GM12878 (cell line): Measurements from ENCODE around the gene IDH3G. TPM values are rescaled to one million over a fixed set of nuclear protein-coding genes. Genes with fewer than 3 reads are reported as not detected.

Source experiments
- ATAC-seq: fragments of 200-7000 bp; cut with Tn5 transposase; 3 replicates; pipeline ENCODE4 v1.9.1; 2020; ENCODE audit warnings: mild to moderate bottlenecking, moderate library complexity
- BruUV-seq: library from RNA; stranded (reverse); fragments of 400-500 nt; replicated peaks from 2 replicates; lab custom pipeline; 2021; lab: Mats Ljungman, UMichigan
- CTCF ChIA-PET: fragments of 300-600 bp; sonication (Branson Sonifier 250); formaldehyde crosslinking; extraction: SDS; loops from one replicate; lab custom pipeline; 2021; ENCODE audit warnings: inconsistent platforms; lab: Yijun Ruan, JAX
- POLR2A ChIA-PET: fragments of 350-600 bp; formaldehyde crosslinking; extraction: SDS; loops from one replicate; lab custom pipeline; 2021; ENCODE audit warnings: inconsistent platforms; lab: Charles Lee
- RAD21 ChIA-PET: fragments of 300-600 bp; sonication (Branson Sonifier 250); formaldehyde crosslinking; loops from one replicate; lab custom pipeline; 2023; ENCODE audit warnings: antibody characterized with exemption; ENCODE audit not compliant: unreplicated experiment; lab: Charles Lee
- SMC1A ChIA-PET: fragments of 300-600 bp; sonication (Branson Sonifier 250); formaldehyde crosslinking; loops from one replicate; lab custom pipeline; 2023; ENCODE audit not compliant: unreplicated experiment, uncharacterized antibody; lab: Charles Lee
- DNase-seq: peaks from one replicate; pipeline ENCODE4 v3.0.0-alpha.2; 2011; ENCODE audit warnings: low read depth, low spot score
- FAIRE-seq: peaks from 3 replicates; lab custom pipeline; 2011; peaks lifted over from hg19 to GRCh38; lab: Jason Lieb, UNC
- H2AFZ ChIP-seq: 2 replicates; pipeline ENCODE4 v1.6.0; 2011; ENCODE audit warnings: low read depth, low read length, control low read depth; ENCODE audit not compliant: control insufficient read depth
- H3K27ac ChIP-seq: 2 replicates; pipeline ENCODE4 v1.5.1; 2011; ENCODE audit warnings: control low read depth; ENCODE audit not compliant: control insufficient read depth, insufficient read depth
- H3K27me3 ChIP-seq, 2 experiments: replicated peaks in 1 of 2; 2 replicates each; pipeline versions ENCODE4 v1.6.0 to v1.6.1; 2011; ENCODE audit warnings: low read length in 1 of 2; ENCODE audit not compliant: control insufficient read depth in 2 of 2, insufficient read depth in 2 of 2
- H3K36me3 ChIP-seq, 2 experiments: 2 replicates each; pipeline ENCODE4 v1.5.1; 2011; ENCODE audit warnings: low read length in 1 of 2; ENCODE audit not compliant: control insufficient read depth in 2 of 2, insufficient read depth in 2 of 2
- H3K4me1 ChIP-seq: 2 replicates; pipeline ENCODE4 v1.6.1; 2011; ENCODE audit warnings: mild to moderate bottlenecking, low read length, moderate library complexity, mixed read lengths; ENCODE audit not compliant: control insufficient read depth, insufficient read depth
- H3K4me2 ChIP-seq: 2 replicates; pipeline ENCODE4 v1.6.0; 2011; ENCODE audit warnings: control low read depth; ENCODE audit not compliant: control insufficient read depth, insufficient read depth
- H3K4me3 ChIP-seq: fragments of 200-600 bp; sonication (generic); 2 replicates; pipeline ENCODE4 v1.5.1; 2016
- H3K79me2 ChIP-seq: 2 replicates; pipeline ENCODE4 v1.6.0; 2011; ENCODE audit warnings: low read length; ENCODE audit not compliant: control insufficient read depth, insufficient read depth
- H3K9ac ChIP-seq: 2 replicates; pipeline ENCODE4 v1.8.0; 2011; ENCODE audit warnings: low read length, control low read depth, mixed read lengths; ENCODE audit not compliant: control insufficient read depth, insufficient read depth
- H3K9me3 ChIP-seq: replicated peaks from 3 replicates; pipeline ENCODE4 v1.5.1; 2011; ENCODE audit warnings: mild to moderate bottlenecking, low read length; ENCODE audit not compliant: control insufficient read depth, insufficient read depth
- H4K20me1 ChIP-seq: 2 replicates; pipeline ENCODE4 v1.6.0; 2011; ENCODE audit not compliant: control insufficient read depth, insufficient read depth
- MTA3 ChIP-seq: IDR thresholded peaks from 2 replicates; pipeline ENCODE4 v1.6.1; 2012; ENCODE audit warnings: low read length, inconsistent platforms, borderline replicate concordance
- POLR2AphosphoS2 ChIP-seq: IDR thresholded peaks from 2 replicates; pipeline ENCODE4 v1.6.1; 2011; ENCODE audit warnings: low read depth, mild to moderate bottlenecking, low read length, improper control_type of control experiment, moderate library complexity
- RAD51 ChIP-seq: fragments of 450-650 bp; IDR thresholded peaks from 2 replicates; pipeline ENCODE4 v1.6.1; 2016; ENCODE audit warnings: moderate library complexity, mild to moderate bottlenecking, inconsistent platforms
- RBBP5 ChIP-seq: fragments of 200-600 bp; sonication (generic); conservative IDR thresholded peaks from 2 replicates; pipeline ENCODE4 v1.6.1; 2016
- RFX5 ChIP-seq: IDR thresholded peaks from 2 replicates; pipeline ENCODE4 v1.6.1; 2011; ENCODE audit warnings: low read depth, low read length, improper control_type of control experiment
- SRF ChIP-seq, 2 experiments: IDR thresholded peaks; 2 replicates each; pipeline ENCODE4 v1.6.1; 2011; ENCODE audit warnings: low read depth in 2 of 2, low read length in 2 of 2, mild to moderate bottlenecking in 1 of 2, moderate library complexity in 1 of 2
- STAT1 ChIP-seq: fragments of 450-650 bp; conservative IDR thresholded peaks from 2 replicates; pipeline ENCODE4 v1.6.1; 2014; ENCODE audit warnings: antibody characterized with exemption, mild to moderate bottlenecking
- WRNIP1 ChIP-seq: IDR thresholded peaks from 2 replicates; pipeline ENCODE4 v1.6.1; 2011; ENCODE audit warnings: low read depth, low read length, improper control_type of control experiment, borderline replicate concordance
- ZBTB11 ChIP-seq: fragments of 450-650 bp; formaldehyde crosslinking; IDR thresholded peaks from 2 replicates; pipeline ENCODE4 v1.5.0; 2022; ENCODE audit warnings: mild to moderate bottlenecking, missing genetic modification characterization
- ZNF384 ChIP-seq: IDR thresholded peaks from 2 replicates; pipeline ENCODE4 v1.6.1; 2012; ENCODE audit warnings: low read depth, mild to moderate bottlenecking, low read length, improper control_type of control experiment, borderline replicate concordance
- WGBS: methylation state at CpG from one replicate; pipeline ENCODE4 v1.1.6; 2016; ENCODE audit warnings: low lambda C conversion rate; ENCODE audit not compliant: insufficient replicate concordance, insufficient coverage; ENCODE audit errors: missing lambda C conversion rate; 5-methylcytosine and 5-hydroxymethylcytosine counted together
- in situ Hi-C: fragments of 300-500 bp; cut with MboI; formaldehyde crosslinking; loops from 9 replicates; pipeline ENCODE4 v1.14.3; 2018; ENCODE audit warnings: mixed read lengths
- intact Hi-C: fragments of 100-400 bp; cut with micrococcal nuclease; formaldehyde crosslinking; loops from one replicate; pipeline ENCODE4 v1.14.2; 2022; ENCODE audit not compliant: unreplicated experiment
- polyA plus RNA-seq, 11 experiments: library from polyadenylated mRNA; depleted of rRNA in 4 of 11; unstranded in 6 of 11; stranded (reverse) in 5 of 11; fragments of >200 nt; fragmentation: Nextera tagmentation in 4 of 11; fragmentation: Illumina TruSeq in 1 of 11; extraction: Ambion mirVana in 4 of 11; extraction: Trizol in 1 of 11; gene quantifications; 1 replicate in 1 of 11; 2 replicates in 10 of 11; pipeline versions ENCODE4 v1.2.1 to v1.2.3, GENCODE V29; 2011 to 2016; ENCODE audit warnings: inconsistent platforms in 2 of 11, missing spikeins in 2 of 11, low read depth in 1 of 11
- total RNA-seq, 4 experiments: library from RNA; depleted of rRNA in 3 of 4; stranded (reverse); fragments of >200 nt in 3 of 4; fragmentation: Illumina TruSeq in 1 of 4; extraction: Trizol in 1 of 4; gene quantifications; 2 replicates each; pipeline versions ENCODE4 v1.2.1 to v1.2.3, GENCODE V29; 2013 to 2021

IDH3G gene
- total and polyA plus RNA-seq, 10 of the 15 experiments (the other 5 are each of a cell fraction or from before 2014, with no cell fraction given) = 26.3 to 102 (median 66.6) TPM

- peak; percentile 25 for ATAC-seq
- no TSS peak for BruUV-seq
- ChIA-PET RAD21 (no interaction called here), SMC1A (no interaction called here), CTCF (no interaction called here), POLR2A (no interaction called here)
- no peaks in the 10 kb centered on the region; the same call in 1 of the 2 replicates for H4K20me1 ChIP-seq
- H3K4me2 ChIP-seq = no peak overlapping the region
- no peak overlapping the region for H3K9ac ChIP-seq
- peaks cover 0 to 1% of the 10 kb centered on the region in 2 experiments; a peak in 2 of 4 replicates for H3K36me3 ChIP-seq
- no peak overlapping the region for H3K4me3 ChIP-seq
- DNase-seq = no peak
- no peaks in the 10 kb centered on the region; the same call in 2 of the 3 replicates for H3K9me3 ChIP-seq
- no peak overlapping the region for H2AFZ ChIP-seq
- no peaks in the 10 kb centered on the region for H3K27me3 ChIP-seq
- in situ Hi-C loops (loop anchor here (25.0 kb wide), 1 partner anchor 613 kb away; the partner anchor contains the start of gene MAGEA1), intact Hi-C loops (no loop called here)
- WGBS = 71% methylated on average over 7 of the region's 7 CpGs
- TF ChIP-seq ZBTB11 (CRISPR knock-in tag) (no peak), RFX5 (no peak), MTA3 (no peak), STAT1 (no peak), ZNF384 (no peak), WRNIP1 (no peak), RBBP5 (no peak), POLR2AphosphoS2 (no peak), RAD51 (no peak), SRF (IDR thresholded peaks at IDR 0.05; ENCODE audit: low read depth in 2 of 2, low read length in 2 of 2) (no peak)
- FAIRE-seq = no peak
- H3K27ac ChIP-seq = no peak overlapping the region
- H3K4me1 ChIP-seq = peaks cover 4% of the 10 kb centered on the region; the same call in 1 of the 2 replicates
- peaks cover 6% of the 10 kb centered on the region for H3K79me2 ChIP-seq
Observed at GRCh38 chrX:153800746-153801145, 6.6 kb upstream of the IDH3G start.
